ENCODE results near the gene RAD51B.

RAD51B gene

GRCh38 chr14:67942080-67942710, 122.6 kb downstream of the RAD51B start:
- ATAC-seq: no peak
- Mint-ChIP-seq H3K9me3 (no peaks in the 10 kb centered on the region), H3K36me3 (no peaks in the 10 kb centered on the region), H3K27ac (no peak overlapping the region), H3K4me3 (no peak overlapping the region), H3K4me1 (no peaks in the 10 kb centered on the region)
- DNase-seq (ENCODE audit: low spot score in 2 of 2): no peak

GRCh38 chr14:67943947-67944346, 124.4 kb downstream of the RAD51B start:
- peak; percentile 43 for ATAC-seq
- no peak overlapping the region for H3K27ac Mint-ChIP-seq

GRCh38 chr14:67944605-67945004, 125.0 kb downstream of the RAD51B start:
- Mint-ChIP-seq H3K27ac (no peak overlapping the region), H3K9me3 (no peaks in the 10 kb centered on the region), H3K36me3 (no peaks in the 10 kb centered on the region), H3K4me3 (no peak overlapping the region), H3K4me1 (no peaks in the 10 kb centered on the region)
- DNase-seq (ENCODE audit: low spot score in 2 of 2) (no peak), ATAC-seq (no peak)

More at GRCh38 chr14:67943947-67944346, 124.4 kb downstream of the RAD51B start:
- Mint-ChIP-seq H3K4me3 (no peak overlapping the region), H3K9me3 (no peaks in the 10 kb centered on the region), H3K36me3 (no peaks in the 10 kb centered on the region), H3K4me1 (no peaks in the 10 kb centered on the region)
- DNase-seq (ENCODE audit: low spot score in 2 of 2): peak; percentile 21 to 53

GRCh38 chr14:67949771-67950170, 130.2 kb downstream of the RAD51B start:
- H3K4me3 Mint-ChIP-seq: no peak overlapping the region
- H3K27ac Mint-ChIP-seq: no peak overlapping the region
- no peaks in the 10 kb centered on the region for H3K4me1 Mint-ChIP-seq
- DNase-seq (ENCODE audit: low spot score in 2 of 2): no peak
- no peaks in the 10 kb centered on the region for H3K36me3 Mint-ChIP-seq
- H3K9me3 Mint-ChIP-seq: no peaks in the 10 kb centered on the region
- ATAC-seq: no peak

GRCh38 chr14:67950386-67950785, 130.8 kb downstream of the RAD51B start:
- H3K4me3 Mint-ChIP-seq: no peak overlapping the region
- H3K27ac Mint-ChIP-seq: no peak overlapping the region
- H3K4me1 Mint-ChIP-seq: no peaks in the 10 kb centered on the region
- DNase-seq (ENCODE audit: low spot score in 2 of 2): no peak
- H3K9me3 Mint-ChIP-seq: no peaks in the 10 kb centered on the region
- no peaks in the 10 kb centered on the region for H3K36me3 Mint-ChIP-seq
- ATAC-seq: no peak

GRCh38 chr14:67951529-67952135, 132.1 kb downstream of the RAD51B start:
- H3K9me3 Mint-ChIP-seq: no peaks in the 10 kb centered on the region
- no peaks in the 10 kb centered on the region for H3K4me1 Mint-ChIP-seq
- ATAC-seq: no peak
- H3K27ac Mint-ChIP-seq: no peak overlapping the region
- H3K36me3 Mint-ChIP-seq: no peaks in the 10 kb centered on the region
- no peak overlapping the region for H3K4me3 Mint-ChIP-seq
- no peak for DNase-seq (ENCODE audit: low spot score in 2 of 2)

- Mint-ChIP-seq H3K9me3 (no peaks in the 10 kb centered on the region), H3K4me3 (no peak overlapping the region), H3K36me3 (no peaks in the 10 kb centered on the region), H3K4me1 (no peaks in the 10 kb centered on the region), H3K27ac (no peak overlapping the region)
- ATAC-seq (no peak), DNase-seq (ENCODE audit: low spot score in 2 of 2) (no peak)
Measured at GRCh38 chr14:67952381-67952780, 132.8 kb downstream of the RAD51B start.

- ATAC-seq (no peak), DNase-seq (ENCODE audit: low spot score in 2 of 2) (no peak)
- no peaks in the 10 kb centered on the region for H3K36me3 Mint-ChIP-seq
- H3K4me1 Mint-ChIP-seq: no peaks in the 10 kb centered on the region
- H3K4me3 Mint-ChIP-seq: no peak overlapping the region
- H3K27ac Mint-ChIP-seq: no peak overlapping the region
- no peaks in the 10 kb centered on the region for H3K9me3 Mint-ChIP-seq
Measured at GRCh38 chr14:67952786-67953185, 133.2 kb downstream of the RAD51B start.

GRCh38 chr14:67955261-67955660, 135.7 kb downstream of the RAD51B start:
- H3K27ac Mint-ChIP-seq: no peak overlapping the region
- ATAC-seq (no peak), DNase-seq (ENCODE audit: low spot score in 2 of 2) (no peak)
- no peaks in the 10 kb centered on the region for H3K4me1 Mint-ChIP-seq
- H3K4me3 Mint-ChIP-seq: no peak overlapping the region
- H3K9me3 Mint-ChIP-seq: no peaks in the 10 kb centered on the region
- H3K36me3 Mint-ChIP-seq: no peaks in the 10 kb centered on the region

- DNase-seq (ENCODE audit: low spot score in 2 of 2) (no peak), ATAC-seq (no peak)
- Mint-ChIP-seq H3K9me3 (no peaks in the 10 kb centered on the region), H3K4me1 (no peaks in the 10 kb centered on the region), H3K4me3 (no peak overlapping the region), H3K36me3 (no peaks in the 10 kb centered on the region), H3K27ac (no peak overlapping the region)
Measured at GRCh38 chr14:67957946-67958345, 138.4 kb downstream of the RAD51B start.

GRCh38 chr14:67961676-67962075, 142.1 kb downstream of the RAD51B start:
- Mint-ChIP-seq H3K4me3 (no peak overlapping the region), H3K36me3 (no peaks in the 10 kb centered on the region), H3K9me3 (no peaks in the 10 kb centered on the region), H3K27ac (no peak overlapping the region), H3K4me1 (no peaks in the 10 kb centered on the region)
- no peak for ATAC-seq
- no peak for DNase-seq (ENCODE audit: low spot score in 2 of 2)

- Mint-ChIP-seq H3K27ac (no peak overlapping the region), H3K36me3 (no peaks in the 10 kb centered on the region), H3K9me3 (no peaks in the 10 kb centered on the region), H3K4me3 (no peak overlapping the region), H3K4me1 (no peaks in the 10 kb centered on the region)
- ATAC-seq: no peak
- no peak for DNase-seq (ENCODE audit: low spot score in 2 of 2)
Measured at GRCh38 chr14:67962215-67962644, 142.7 kb downstream of the RAD51B start.

GRCh38 chr14:67963545-67963944, 144.0 kb downstream of the RAD51B start:
- Mint-ChIP-seq H3K36me3 (no peaks in the 10 kb centered on the region), H3K4me1 (no peaks in the 10 kb centered on the region), H3K9me3 (no peaks in the 10 kb centered on the region), H3K27ac (no peak overlapping the region), H3K4me3 (no peak overlapping the region)
- ATAC-seq: no peak
- DNase-seq (ENCODE audit: low spot score in 2 of 2): no peak

- ATAC-seq: no peak
- no peaks in the 10 kb centered on the region for H3K36me3 Mint-ChIP-seq
- no peak overlapping the region for H3K27ac Mint-ChIP-seq
- no peaks in the 10 kb centered on the region for H3K4me1 Mint-ChIP-seq
- H3K9me3 Mint-ChIP-seq: no peaks in the 10 kb centered on the region
- no peak for DNase-seq (ENCODE audit: low spot score in 2 of 2)
- no peak overlapping the region for H3K4me3 Mint-ChIP-seq
Measured at GRCh38 chr14:67963960-67964812, 144.6 kb downstream of the RAD51B start.

- Mint-ChIP-seq H3K9me3 (no peaks in the 10 kb centered on the region), H3K27ac (no peak overlapping the region), H3K4me3 (no peak overlapping the region), H3K4me1 (no peaks in the 10 kb centered on the region), H3K36me3 (no peaks in the 10 kb centered on the region)
- ATAC-seq: no peak
- DNase-seq (ENCODE audit: low spot score in 2 of 2): no peak
Measured at GRCh38 chr14:67965696-67966095, 146.1 kb downstream of the RAD51B start.

GRCh38 chr14:67967206-67967605, 147.6 kb downstream of the RAD51B start:
- Mint-ChIP-seq H3K4me3 (no peak overlapping the region), H3K36me3 (no peaks in the 10 kb centered on the region), H3K27ac (no peak overlapping the region), H3K9me3 (no peaks in the 10 kb centered on the region), H3K4me1 (no peaks in the 10 kb centered on the region)
- DNase-seq (ENCODE audit: low spot score in 2 of 2) (no peak), ATAC-seq (no peak)
